ENCODE data around the gene FN1. TPM values are rescaled to one million over a fixed set of nuclear protein-coding genes. Genes with fewer than 3 reads are reported as not detected.
A peak's percentile ranks its signal among the peaks of the same experiment; 100 is the strongest.

Gene FN1
- total RNA-seq, 1 experiment from 2014 or later, result 102 TPM

- Mint-ChIP-seq H3K27me3 (ENCODE audit: low read depth) (no peaks in the 10 kb centered on the region), H3K4me1 (peaks cover 15% of the 10 kb centered on the region), H3K9me3 (no peaks in the 10 kb centered on the region), H3K27ac (no peak overlapping the region), H3K4me3 (no peak overlapping the region), H3K36me3 (no peaks in the 10 kb centered on the region)
- TF ChIP-seq ZNF396 (CRISPR knock-in tag; IDR thresholded peaks at IDR 0.05; ENCODE audit: borderline replicate concordance), result no peak
- no peak for TF ChIP-seq CREM (CRISPR knock-in tag; IDR thresholded peaks at IDR 0.05)
- TF ChIP-seq NR2C2 (CRISPR knock-in tag; IDR thresholded peaks at IDR 0.05), result no peak
- TF ChIP-seq EMX1 (CRISPR knock-in tag; IDR thresholded peaks at IDR 0.05), result no peak
- no peak for TF ChIP-seq ZNF671 (CRISPR knock-in tag; IDR thresholded peaks at IDR 0.05)
- TF ChIP-seq, protein P1, sequence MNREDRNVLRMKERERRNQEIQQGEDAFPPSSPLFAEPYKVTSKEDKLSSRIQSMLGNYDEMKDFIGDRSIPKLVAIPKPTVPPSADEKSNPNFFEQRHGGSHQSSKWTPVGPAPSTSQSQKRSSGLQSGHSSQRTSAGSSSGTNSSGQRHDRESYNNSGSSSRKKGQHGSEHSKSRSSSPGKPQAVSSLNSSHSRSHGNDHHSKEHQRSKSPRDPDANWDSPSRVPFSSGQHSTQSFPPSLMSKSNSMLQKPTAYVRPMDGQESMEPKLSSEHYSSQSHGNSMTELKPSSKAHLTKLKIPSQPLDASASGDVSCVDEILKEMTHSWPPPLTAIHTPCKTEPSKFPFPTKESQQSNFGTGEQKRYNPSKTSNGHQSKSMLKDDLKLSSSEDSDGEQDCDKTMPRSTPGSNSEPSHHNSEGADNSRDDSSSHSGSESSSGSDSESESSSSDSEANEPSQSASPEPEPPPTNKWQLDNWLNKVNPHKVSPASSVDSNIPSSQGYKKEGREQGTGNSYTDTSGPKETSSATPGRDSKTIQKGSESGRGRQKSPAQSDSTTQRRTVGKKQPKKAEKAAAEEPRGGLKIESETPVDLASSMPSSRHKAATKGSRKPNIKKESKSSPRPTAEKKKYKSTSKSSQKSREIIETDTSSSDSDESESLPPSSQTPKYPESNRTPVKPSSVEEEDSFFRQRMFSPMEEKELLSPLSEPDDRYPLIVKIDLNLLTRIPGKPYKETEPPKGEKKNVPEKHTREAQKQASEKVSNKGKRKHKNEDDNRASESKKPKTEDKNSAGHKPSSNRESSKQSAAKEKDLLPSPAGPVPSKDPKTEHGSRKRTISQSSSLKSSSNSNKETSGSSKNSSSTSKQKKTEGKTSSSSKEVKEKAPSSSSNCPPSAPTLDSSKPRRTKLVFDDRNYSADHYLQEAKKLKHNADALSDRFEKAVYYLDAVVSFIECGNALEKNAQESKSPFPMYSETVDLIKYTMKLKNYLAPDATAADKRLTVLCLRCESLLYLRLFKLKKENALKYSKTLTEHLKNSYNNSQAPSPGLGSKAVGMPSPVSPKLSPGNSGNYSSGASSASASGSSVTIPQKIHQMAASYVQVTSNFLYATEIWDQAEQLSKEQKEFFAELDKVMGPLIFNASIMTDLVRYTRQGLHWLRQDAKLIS (CRISPR knock-in tag; IDR thresholded peaks at IDR 0.05; ENCODE audit: borderline replicate concordance), result no peak
- POLR2A ChIA-PET, result no interaction called here
- DNase-seq (ENCODE audit: low spot score), result no peak
- peak; percentile 87 for ATAC-seq
- CTCF ChIA-PET, result interaction anchor here (0.8 kb wide), 1 partner anchor 156 kb away, joined by 3 read pairs; no protein-coding TSS in a partner anchor
These were observed 43.8 kb upstream of the FN1 start for GRCh38 chr2:215479536-215480240.

- Mint-ChIP-seq H3K4me1 (peaks cover 15% of the 10 kb centered on the region), H3K4me3 (no peak overlapping the region), H3K9me3 (no peaks in the 10 kb centered on the region), H3K27ac (no peak overlapping the region), H3K36me3 (no peaks in the 10 kb centered on the region), H3K27me3 (ENCODE audit: low read depth) (no peaks in the 10 kb centered on the region)
- ChIA-PET POLR2A (no interaction called here), CTCF (no interaction called here)
- TF ChIP-seq SMAD4 (CRISPR knock-in tag; IDR thresholded peaks at IDR 0.05) (no peak), ZNF219 (CRISPR knock-in tag; IDR thresholded peaks at IDR 0.05; ENCODE audit: borderline replicate concordance) (no peak), JUN (CRISPR knock-in tag; IDR thresholded peaks at IDR 0.05) (no peak), ZMAT4 (CRISPR knock-in tag; IDR thresholded peaks at IDR 0.05) (no peak), ZNF263 (CRISPR knock-in tag; IDR thresholded peaks at IDR 0.05; ENCODE audit: low read depth) (no peak), NR1H2 (CRISPR knock-in tag; IDR thresholded peaks at IDR 0.05) (no peak), GRHL2 (CRISPR knock-in tag; IDR thresholded peaks at IDR 0.05; ENCODE audit: insufficient replicate concordance, severe bottlenecking) (no peak), MLX (CRISPR knock-in tag; IDR thresholded peaks at IDR 0.05) (no peak), SMAD3 (CRISPR knock-in tag; IDR thresholded peaks at IDR 0.05; ENCODE audit: borderline replicate concordance) (no peak)
- TF ChIP-seq, protein P2, sequence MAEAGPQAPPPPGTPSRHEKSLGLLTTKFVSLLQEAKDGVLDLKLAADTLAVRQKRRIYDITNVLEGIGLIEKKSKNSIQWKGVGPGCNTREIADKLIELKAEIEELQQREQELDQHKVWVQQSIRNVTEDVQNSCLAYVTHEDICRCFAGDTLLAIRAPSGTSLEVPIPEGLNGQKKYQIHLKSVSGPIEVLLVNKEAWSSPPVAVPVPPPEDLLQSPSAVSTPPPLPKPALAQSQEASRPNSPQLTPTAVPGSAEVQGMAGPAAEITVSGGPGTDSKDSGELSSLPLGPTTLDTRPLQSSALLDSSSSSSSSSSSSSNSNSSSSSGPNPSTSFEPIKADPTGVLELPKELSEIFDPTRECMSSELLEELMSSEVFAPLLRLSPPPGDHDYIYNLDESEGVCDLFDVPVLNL (CRISPR knock-in tag; IDR thresholded peaks at IDR 0.05; ENCODE audit: borderline replicate concordance, low read depth), result no peak
- TF ChIP-seq, protein P3, sequence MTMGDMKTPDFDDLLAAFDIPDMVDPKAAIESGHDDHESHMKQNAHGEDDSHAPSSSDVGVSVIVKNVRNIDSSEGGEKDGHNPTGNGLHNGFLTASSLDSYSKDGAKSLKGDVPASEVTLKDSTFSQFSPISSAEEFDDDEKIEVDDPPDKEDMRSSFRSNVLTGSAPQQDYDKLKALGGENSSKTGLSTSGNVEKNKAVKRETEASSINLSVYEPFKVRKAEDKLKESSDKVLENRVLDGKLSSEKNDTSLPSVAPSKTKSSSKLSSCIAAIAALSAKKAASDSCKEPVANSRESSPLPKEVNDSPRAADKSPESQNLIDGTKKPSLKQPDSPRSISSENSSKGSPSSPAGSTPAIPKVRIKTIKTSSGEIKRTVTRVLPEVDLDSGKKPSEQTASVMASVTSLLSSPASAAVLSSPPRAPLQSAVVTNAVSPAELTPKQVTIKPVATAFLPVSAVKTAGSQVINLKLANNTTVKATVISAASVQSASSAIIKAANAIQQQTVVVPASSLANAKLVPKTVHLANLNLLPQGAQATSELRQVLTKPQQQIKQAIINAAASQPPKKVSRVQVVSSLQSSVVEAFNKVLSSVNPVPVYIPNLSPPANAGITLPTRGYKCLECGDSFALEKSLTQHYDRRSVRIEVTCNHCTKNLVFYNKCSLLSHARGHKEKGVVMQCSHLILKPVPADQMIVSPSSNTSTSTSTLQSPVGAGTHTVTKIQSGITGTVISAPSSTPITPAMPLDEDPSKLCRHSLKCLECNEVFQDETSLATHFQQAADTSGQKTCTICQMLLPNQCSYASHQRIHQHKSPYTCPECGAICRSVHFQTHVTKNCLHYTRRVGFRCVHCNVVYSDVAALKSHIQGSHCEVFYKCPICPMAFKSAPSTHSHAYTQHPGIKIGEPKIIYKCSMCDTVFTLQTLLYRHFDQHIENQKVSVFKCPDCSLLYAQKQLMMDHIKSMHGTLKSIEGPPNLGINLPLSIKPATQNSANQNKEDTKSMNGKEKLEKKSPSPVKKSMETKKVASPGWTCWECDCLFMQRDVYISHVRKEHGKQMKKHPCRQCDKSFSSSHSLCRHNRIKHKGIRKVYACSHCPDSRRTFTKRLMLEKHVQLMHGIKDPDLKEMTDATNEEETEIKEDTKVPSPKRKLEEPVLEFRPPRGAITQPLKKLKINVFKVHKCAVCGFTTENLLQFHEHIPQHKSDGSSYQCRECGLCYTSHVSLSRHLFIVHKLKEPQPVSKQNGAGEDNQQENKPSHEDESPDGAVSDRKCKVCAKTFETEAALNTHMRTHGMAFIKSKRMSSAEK (CRISPR knock-in tag; IDR thresholded peaks at IDR 0.05; ENCODE audit: borderline replicate concordance), result no peak
- TF ChIP-seq, protein P4, sequence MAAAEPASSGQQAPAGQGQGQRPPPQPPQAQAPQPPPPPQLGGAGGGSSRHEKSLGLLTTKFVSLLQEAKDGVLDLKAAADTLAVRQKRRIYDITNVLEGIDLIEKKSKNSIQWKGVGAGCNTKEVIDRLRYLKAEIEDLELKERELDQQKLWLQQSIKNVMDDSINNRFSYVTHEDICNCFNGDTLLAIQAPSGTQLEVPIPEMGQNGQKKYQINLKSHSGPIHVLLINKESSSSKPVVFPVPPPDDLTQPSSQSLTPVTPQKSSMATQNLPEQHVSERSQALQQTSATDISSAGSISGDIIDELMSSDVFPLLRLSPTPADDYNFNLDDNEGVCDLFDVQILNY (CRISPR knock-in tag; IDR thresholded peaks at IDR 0.05), result no peak
- no peak for ATAC-seq
- no peak for DNase-seq (ENCODE audit: low spot score)
These were observed 43.3 kb upstream of the FN1 start for GRCh38 chr2:215479121-215479520.

Data from WTC11 (cell line).